K562 (cell line): Measurements from ENCODE around the gene PGGHG. TPM values are rescaled to one million over a fixed set of nuclear protein-coding genes. Genes with fewer than 3 reads are reported as not detected.

Experiments
- ATAC-seq: fragments of 200-7000 bp; cut with Tn5 transposase; 3 replicates; pipeline ENCODE4 v1.9.1; 2020; ENCODE audit warnings: moderate library complexity
- BruUV-seq: library from RNA; stranded (reverse); fragments of 400-500 nt; replicated peaks from 2 replicates; lab custom pipeline; 2021; lab: Mats Ljungman, UMichigan
- CTCF ChIA-PET: fragments of 300-600 bp; formaldehyde crosslinking; extraction: SDS; loops from one replicate; lab custom pipeline; 2021; ENCODE audit warnings: low intra/inter-chr PET ratio; lab: Yijun Ruan, JAX
- POLR2A ChIA-PET: fragments of 300-600, 350-650 bp; sonication (Branson Sonifier 250); formaldehyde crosslinking; extraction: SDS; loops from one replicate; lab custom pipeline; 2021; ENCODE audit warnings: antibody characterized with exemption, inconsistent platforms; lab: Yijun Ruan, JAX
- DNase-seq, 4 experiments: peaks; one replicate each; pipeline versions ENCODE4 v3.0.0 to v3.0.0-alpha.2; 2011 to 2018; ENCODE audit warnings: low spot score in 3 of 4, mixed read lengths in 3 of 4; ENCODE audit errors: extremely low read depth in 1 of 4
- FAIRE-seq: peaks from 2 replicates; lab custom pipeline; 2011; peaks lifted over from hg19 to GRCh38; lab: Jason Lieb, UNC
- H2AFZ ChIP-seq: 2 replicates; pipeline ENCODE4 v1.6.0; 2011; ENCODE audit warnings: low read depth, low read length, control low read depth, inconsistent platforms
- H3K27ac ChIP-seq: fragments of 200-600 bp; 3 replicates; pipeline ENCODE4 v1.8.0; 2011; ENCODE audit warnings: low read depth, mild to moderate bottlenecking, control low read depth, inconsistent platforms, low read length, moderate library complexity, mixed read lengths; ENCODE audit errors: extremely low read depth
- H3K27me3 ChIP-seq, 2 experiments: fragments of 300-600 bp in 1 of 2; 2 replicates in 1 of 2; 3 replicates in 1 of 2; pipeline versions ENCODE4 v1.6.0 to v1.8.0; 2011; ENCODE audit warnings: inconsistent platforms in 2 of 2, low read length in 2 of 2, mild to moderate bottlenecking in 1 of 2, mixed read lengths in 1 of 2, moderate library complexity in 1 of 2; ENCODE audit not compliant: control insufficient read depth in 2 of 2, insufficient read depth in 2 of 2
- H3K36me3 ChIP-seq: fragments of 300-600 bp; 3 replicates; pipeline ENCODE4 v1.8.0; 2011; ENCODE audit warnings: mild to moderate bottlenecking, low read length, inconsistent platforms; ENCODE audit not compliant: control insufficient read depth, insufficient read depth
- H3K4me1 ChIP-seq, 2 experiments: fragments of 200-600 bp in 1 of 2; replicated peaks in 1 of 2; 2 replicates in 1 of 2; 3 replicates in 1 of 2; pipeline versions ENCODE4 v1.5.1 to v1.8.0; 2011; ENCODE audit warnings: inconsistent platforms in 2 of 2, low read length in 2 of 2, mild to moderate bottlenecking in 1 of 2, mixed read lengths in 1 of 2, moderate library complexity in 1 of 2; ENCODE audit not compliant: control insufficient read depth in 2 of 2, insufficient read depth in 2 of 2
- H3K4me2 ChIP-seq: 2 replicates; pipeline ENCODE4 v1.6.1; 2011; ENCODE audit warnings: low read length, control low read depth, inconsistent platforms, mixed read lengths; ENCODE audit not compliant: insufficient read depth
- H3K4me3 ChIP-seq: fragments of 200-600 bp; sonication (generic), shearing (Covaris generic); 2 replicates; pipeline ENCODE4 v1.5.1; 2016; ENCODE audit warnings: control low read depth, inconsistent platforms
- H3K79me2 ChIP-seq: fragments of 200-600 bp; 3 replicates; pipeline ENCODE4 v1.8.0; 2011; ENCODE audit warnings: low read length, inconsistent platforms; ENCODE audit not compliant: control insufficient read depth, insufficient read depth
- H3K9ac ChIP-seq, 2 experiments: 2 replicates each; pipeline versions ENCODE4 v1.6.0 to v1.6.1; 2011; ENCODE audit warnings: low read depth in 2 of 2, low read length in 2 of 2, control low read depth in 1 of 2, inconsistent platforms in 1 of 2, mild to moderate bottlenecking in 1 of 2, mixed read lengths in 1 of 2; ENCODE audit not compliant: insufficient read depth in 1 of 2
- H3K9me1 ChIP-seq: one replicate; pipeline ENCODE4 v1.6.0; 2011; ENCODE audit warnings: inconsistent platforms, mild to moderate bottlenecking, low read length, moderate library complexity; ENCODE audit not compliant: control insufficient read depth, insufficient read depth
- H3K9me3 ChIP-seq: replicated peaks from 2 replicates; pipeline ENCODE4 v1.5.1; 2011; ENCODE audit warnings: low read depth, low read length, inconsistent platforms; ENCODE audit not compliant: control insufficient read depth, insufficient read depth
- H4K20me1 ChIP-seq: replicated peaks from 2 replicates; pipeline ENCODE4 v1.6.1; 2011; ENCODE audit warnings: low read length, inconsistent platforms, mixed read lengths; ENCODE audit not compliant: control insufficient read depth, insufficient read depth
- CSDE1 ChIP-seq, 2 experiments: fragments of 450-650 bp; IDR thresholded peaks; 2 replicates each; pipeline ENCODE4 v1.6.1; 2016; ENCODE audit warnings: mild to moderate bottlenecking in 1 of 2
- FIP1L1 ChIP-seq: fragments of 200-400 bp; formaldehyde crosslinking; IDR thresholded peaks from 2 replicates; pipeline ENCODE4 v1.6.1; 2018; ENCODE audit warnings: mild to moderate bottlenecking, low read depth, low read length; ENCODE audit not compliant: poor library complexity, severe bottlenecking
- POLR2G ChIP-seq: fragments of 200-400 bp; formaldehyde crosslinking; IDR thresholded peaks from 2 replicates; pipeline ENCODE4 v1.6.1; 2017; ENCODE audit warnings: low read depth, mild to moderate bottlenecking, antibody characterized with exemption, low read length, moderate library complexity
- ZNF212 ChIP-seq: fragments of 450-650 bp; formaldehyde crosslinking; IDR thresholded peaks from 2 replicates; pipeline ENCODE4 v1.4.0; 2020; ENCODE audit warnings: mild to moderate bottlenecking
- ZNF436 ChIP-seq: fragments of 250-450, 450-650 bp; sonication (Bioruptor Pico); formaldehyde crosslinking; IDR thresholded peaks from 2 replicates; pipeline ENCODE4 v1.7.0; 2020; ENCODE audit warnings: mild to moderate bottlenecking
- WGBS: fragments of 100-300 bp; shearing (Covaris generic); methylation state at CpG from one replicate; pipeline ENCODE4 v1.1.6; 2016; ENCODE audit warnings: low coverage, mixed read lengths; ENCODE audit not compliant: insufficient coverage; ENCODE audit errors: missing lambda C conversion rate; 5-methylcytosine and 5-hydroxymethylcytosine counted together
- in situ Hi-C: fragments of 300-500 bp; cut with MboI; formaldehyde crosslinking; loops from 4 replicates; pipeline ENCODE4 v1.15.0; 2018; ENCODE audit warnings: inconsistent platforms, mixed read lengths
- intact Hi-C: fragments of 100-400 bp; cut with micrococcal nuclease; formaldehyde crosslinking; loops from 2 replicates; pipeline ENCODE4 v1.14.2; 2022
- polyA plus RNA-seq, 8 experiments: library from polyadenylated mRNA; depleted of rRNA in 4 of 8; stranded (reverse) in 5 of 8; unstranded in 3 of 8; fragments of >200 nt; fragmentation: Nextera tagmentation in 2 of 8; fragmentation: Illumina TruSeq in 1 of 8; extraction: Ambion mirVana in 2 of 8; extraction: Trizol in 1 of 8; gene quantifications; 2 replicates each; pipeline versions ENCODE4 v1.2.1 to v1.2.3, GENCODE V29; 2011 to 2014; ENCODE audit warnings: inconsistent platforms in 1 of 8, missing spikeins in 1 of 8
- total RNA-seq, 7 experiments: library from RNA; depleted of rRNA in 6 of 7; stranded (reverse); fragments of >200 nt in 6 of 7; fragmentation: Illumina TruSeq in 2 of 7; extraction: Trizol in 2 of 7; gene quantifications; 2 replicates each; pipeline versions ENCODE4 v1.2.1 to v1.2.3, GENCODE V29; 2011 to 2021; ENCODE audit warnings: low replicate concordance in 1 of 7
- TF ChIP-seq, protein P1 (sequence below): sonication (generic); formaldehyde crosslinking; IDR thresholded peaks from 2 replicates; pipeline ENCODE4 v1.8.1; 2023; ENCODE audit warnings: mild to moderate bottlenecking, missing genetic modification reagents

Gene PGGHG
- total and polyA plus RNA-seq, 9 of the 15 experiments (the other 6 are each of a cell fraction or from before 2014, with no cell fraction given): 0.38 to 85.1 (median 18.1) TPM

DNA sequence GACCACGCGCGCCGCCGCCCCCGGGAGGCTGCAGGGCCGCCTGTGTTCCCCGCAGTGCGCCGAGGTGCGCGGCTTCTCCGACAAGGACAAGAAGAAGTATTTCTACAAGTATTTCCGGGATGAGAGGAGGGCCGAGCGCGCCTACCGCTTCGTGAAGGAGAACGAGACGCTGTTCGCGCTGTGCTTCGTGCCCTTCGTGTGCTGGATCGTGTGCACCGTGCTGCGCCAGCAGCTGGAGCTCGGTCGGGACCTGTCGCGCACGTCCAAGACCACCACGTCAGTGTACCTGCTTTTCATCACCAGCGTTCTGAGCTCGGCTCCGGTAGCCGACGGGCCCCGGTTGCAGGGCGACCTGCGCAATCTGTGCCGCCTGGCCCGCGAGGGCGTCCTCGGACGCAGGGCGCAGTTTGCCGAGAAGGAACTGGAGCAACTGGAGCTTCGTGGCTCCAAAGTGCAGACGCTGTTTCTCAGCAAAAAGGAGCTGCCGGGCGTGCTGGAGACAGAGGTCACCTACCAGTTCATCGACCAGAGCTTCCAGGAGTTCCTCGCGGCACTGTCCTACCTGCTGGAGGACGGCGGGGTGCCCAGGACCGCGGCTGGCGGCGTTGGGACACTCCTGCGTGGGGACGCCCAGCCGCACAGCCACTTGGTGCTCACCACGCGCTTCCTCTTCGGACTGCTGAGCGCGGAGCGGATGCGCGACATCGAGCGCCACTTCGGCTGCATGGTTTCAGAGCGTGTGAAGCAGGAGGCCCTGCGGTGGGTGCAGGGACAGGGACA, 8.0 kb upstream of the PGGHG start:
- no peaks in the 10 kb centered on the region for H3K27me3 ChIP-seq
- peaks cover 15 to 53% of the 10 kb centered on the region in 2 experiments for H3K4me1 ChIP-seq
- in situ Hi-C loops (no loop called here), intact Hi-C loops (no loop called here)
- FAIRE-seq: no peak
- TF ChIP-seq CSDE1 (IDR thresholded peaks at IDR 0.05) (no peak), FIP1L1 (peak; percentile 6), ZNF436 (CRISPR knock-in tag) (no peak), POLR2G (peak; percentile 73), ZNF212 (CRISPR knock-in tag) (no peak)
- TF ChIP-seq, protein P1, sequence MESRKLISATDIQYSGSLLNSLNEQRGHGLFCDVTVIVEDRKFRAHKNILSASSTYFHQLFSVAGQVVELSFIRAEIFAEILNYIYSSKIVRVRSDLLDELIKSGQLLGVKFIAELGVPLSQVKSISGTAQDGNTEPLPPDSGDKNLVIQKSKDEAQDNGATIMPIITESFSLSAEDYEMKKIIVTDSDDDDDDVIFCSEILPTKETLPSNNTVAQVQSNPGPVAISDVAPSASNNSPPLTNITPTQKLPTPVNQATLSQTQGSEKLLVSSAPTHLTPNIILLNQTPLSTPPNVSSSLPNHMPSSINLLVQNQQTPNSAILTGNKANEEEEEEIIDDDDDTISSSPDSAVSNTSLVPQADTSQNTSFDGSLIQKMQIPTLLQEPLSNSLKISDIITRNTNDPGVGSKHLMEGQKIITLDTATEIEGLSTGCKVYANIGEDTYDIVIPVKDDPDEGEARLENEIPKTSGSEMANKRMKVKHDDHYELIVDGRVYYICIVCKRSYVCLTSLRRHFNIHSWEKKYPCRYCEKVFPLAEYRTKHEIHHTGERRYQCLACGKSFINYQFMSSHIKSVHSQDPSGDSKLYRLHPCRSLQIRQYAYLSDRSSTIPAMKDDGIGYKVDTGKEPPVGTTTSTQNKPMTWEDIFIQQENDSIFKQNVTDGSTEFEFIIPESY (CRISPR knock-in tag): peak; percentile 91
- no peaks in the 10 kb centered on the region for H3K9me1 ChIP-seq
- no peak for DNase-seq
- peaks cover 11% of the 10 kb centered on the region for H3K9me3 ChIP-seq
- H4K20me1 ChIP-seq: no peaks in the 10 kb centered on the region
- no peaks in the 10 kb centered on the region for H3K79me2 ChIP-seq
- no peak overlapping the region for H3K27ac ChIP-seq
- no TSS peak for BruUV-seq
- H3K9ac ChIP-seq: no peak overlapping the region; a peak in 1 of 4 replicates
- H3K4me3 ChIP-seq: no peak overlapping the region
- no peak overlapping the region for H3K4me2 ChIP-seq
- ChIA-PET POLR2A (interaction anchor here (1.0 kb wide), 1 partner anchor 9 kb away, joined by 4 read pairs; no protein-coding TSS in a partner anchor), CTCF (no interaction called here)
- no peaks in the 10 kb centered on the region for H3K36me3 ChIP-seq
- ATAC-seq: no peak
- no peak overlapping the region for H2AFZ ChIP-seq
- WGBS: 84% methylated on average over 55 of the region's 79 CpGs
